ENCODE measurements around the gene FERMT3.

The FERMT3 gene

GRCh38 chr11:64247729-64248531 lies 41.4 kb downstream of the FERMT3 start:
- Histone ChIP-seq H3K4me1 (ENCODE audit: insufficient read depth, low read length) (peaks cover 48% of the 10 kb centered on the region), H2AFZ (ENCODE audit: low read depth, low read length) (peak overlapping the region; percentile 32), H3K9me3 (ENCODE audit: low read length) (no peaks in the 10 kb centered on the region), H3K27me3 (ENCODE audit: insufficient read depth, low read length) (no peaks in the 10 kb centered on the region), H3K4me3 (ENCODE audit: low read length) (peak overlapping the region; percentile 68), H3K36me3 (ENCODE audit: insufficient read depth, low read length) (peaks cover 14% of the 10 kb centered on the region)

DNA sequence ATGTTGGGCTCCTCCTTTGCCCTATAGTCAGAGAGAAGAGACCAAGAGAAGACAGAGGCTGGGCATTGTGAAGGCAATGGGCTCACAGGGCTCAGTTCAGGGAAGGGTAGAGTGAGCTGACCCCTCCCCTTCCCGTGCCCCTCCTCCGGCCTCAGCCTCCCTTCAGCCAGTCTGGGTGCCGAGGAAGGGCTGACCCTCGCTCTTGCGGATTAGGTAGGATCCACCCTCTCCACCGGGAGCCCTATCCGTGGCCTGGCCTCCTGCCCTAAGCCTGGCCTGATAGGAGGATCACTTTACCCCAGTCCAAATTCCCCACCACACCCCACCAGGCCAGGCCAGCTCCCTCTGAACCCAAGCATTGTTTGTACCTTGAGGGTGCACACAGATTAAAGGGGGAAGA lies 42.1 kb downstream of the FERMT3 start:
- no peak overlapping the region for H3K4me3 ChIP-seq (ENCODE audit: low read length)
- peaks cover 7% of the 10 kb centered on the region for H3K36me3 ChIP-seq (ENCODE audit: insufficient read depth, low read length)
- H3K27me3 ChIP-seq (ENCODE audit: insufficient read depth, low read length): no peaks in the 10 kb centered on the region
- peaks cover 46% of the 10 kb centered on the region for H3K4me1 ChIP-seq (ENCODE audit: insufficient read depth, low read length)
- H2AFZ ChIP-seq (ENCODE audit: low read depth, low read length): no peak overlapping the region
- no peaks in the 10 kb centered on the region for H3K9me3 ChIP-seq (ENCODE audit: low read length)

DNA sequence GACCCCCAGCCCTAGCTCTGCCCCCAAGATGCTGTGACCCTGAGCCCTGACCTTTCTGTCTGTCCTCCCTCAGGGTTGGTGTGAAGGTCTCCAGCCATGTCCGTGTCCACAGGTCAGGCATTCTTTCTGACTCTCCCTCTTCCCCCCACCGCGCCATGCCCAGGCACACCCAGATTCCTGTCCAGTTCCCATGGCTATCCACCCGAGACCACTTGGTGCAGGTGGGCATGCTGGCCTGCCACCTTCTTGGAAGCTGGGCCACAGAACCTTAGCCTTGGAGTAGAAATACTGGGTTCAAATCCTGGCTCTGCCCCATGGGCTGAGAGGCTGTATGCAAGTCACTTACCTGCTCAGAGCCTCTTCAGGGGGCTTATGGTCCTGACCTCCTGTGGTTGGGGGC lies 42.5 kb downstream of the FERMT3 start:
- Histone ChIP-seq H3K27me3 (ENCODE audit: insufficient read depth, low read length) (no peaks in the 10 kb centered on the region), H3K36me3 (ENCODE audit: insufficient read depth, low read length) (peaks cover 3% of the 10 kb centered on the region), H3K4me3 (ENCODE audit: low read length) (no peak overlapping the region), H3K4me1 (ENCODE audit: insufficient read depth, low read length) (peaks cover 46% of the 10 kb centered on the region), H2AFZ (ENCODE audit: low read depth, low read length) (no peak overlapping the region), H3K9me3 (ENCODE audit: low read length) (no peaks in the 10 kb centered on the region)

GRCh38 chr11:64249563-64250414 lies 43.3 kb downstream of the FERMT3 start:
- H3K4me1 ChIP-seq (ENCODE audit: insufficient read depth, low read length): peaks cover 46% of the 10 kb centered on the region

GRCh38 chr11:64250415-64251015 lies 44.0 kb downstream of the FERMT3 start:
- peak overlapping the region; percentile 71 for H2AFZ ChIP-seq (ENCODE audit: low read depth, low read length)
- H3K4me3 ChIP-seq (ENCODE audit: low read length): peak overlapping the region; percentile 55
- H3K9me3 ChIP-seq (ENCODE audit: low read length): no peaks in the 10 kb centered on the region
- no peaks in the 10 kb centered on the region for H3K36me3 ChIP-seq (ENCODE audit: insufficient read depth, low read length)
- H3K27me3 ChIP-seq (ENCODE audit: insufficient read depth, low read length): no peaks in the 10 kb centered on the region
- H3K4me1 ChIP-seq (ENCODE audit: insufficient read depth, low read length): peaks cover 39% of the 10 kb centered on the region

More at GRCh38 chr11:64249563-64250414, 43.3 kb downstream of the FERMT3 start:
- Histone ChIP-seq H3K36me3 (ENCODE audit: insufficient read depth, low read length) (no peaks in the 10 kb centered on the region), H3K4me3 (ENCODE audit: low read length) (no peak overlapping the region), H2AFZ (ENCODE audit: low read depth, low read length) (no peak overlapping the region), H3K27me3 (ENCODE audit: insufficient read depth, low read length) (no peaks in the 10 kb centered on the region), H3K9me3 (ENCODE audit: low read length) (no peaks in the 10 kb centered on the region)

DNA sequence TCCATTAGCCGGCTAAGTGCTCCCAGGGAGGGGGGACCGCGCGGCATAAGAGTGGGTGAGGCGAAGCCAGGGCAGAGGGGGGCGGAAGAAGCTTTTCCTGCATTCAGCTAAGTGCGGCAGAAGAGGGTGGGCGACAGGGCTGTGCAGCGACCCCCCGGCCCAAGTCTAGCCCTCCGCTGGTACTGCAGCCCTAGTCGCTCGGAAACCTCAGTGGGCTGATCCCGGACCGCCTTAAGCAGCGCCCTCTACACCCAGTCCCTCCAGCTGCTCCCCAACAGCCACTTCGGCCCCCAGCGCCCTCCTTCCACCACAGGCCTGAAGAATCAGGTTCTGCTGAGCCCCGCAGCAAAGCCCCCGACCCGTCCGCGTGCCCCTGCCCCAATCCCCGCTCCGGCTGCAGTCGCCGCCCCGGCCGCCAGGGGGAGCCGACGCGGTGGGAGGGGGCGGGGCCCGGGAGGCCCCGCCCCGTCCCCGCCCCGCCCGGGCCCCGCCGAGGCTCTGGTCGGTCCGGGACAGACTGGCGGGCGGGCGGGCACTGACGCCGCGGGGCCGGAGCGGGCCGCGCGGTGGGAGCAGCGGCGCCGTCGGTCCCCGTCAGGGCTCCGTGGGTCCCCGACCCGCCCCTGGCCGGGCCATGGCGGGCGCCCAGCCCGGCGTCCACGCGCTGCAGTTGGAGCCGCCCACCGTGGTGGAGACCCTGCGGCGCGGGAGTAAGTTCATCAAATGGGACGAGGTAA lies 44.7 kb downstream of the FERMT3 start, which contains the start of gene PLCB3:
Gene PLCB3 (plus strand): TSS at position 515 of the 737 bp plus-strand sequence. CDS start 120 bp downstream, at position 635.
- peak within 1 kb of the TSS; percentile 71 for H2AFZ ChIP-seq (ENCODE audit: low read depth, low read length)
- H3K4me1 ChIP-seq (ENCODE audit: insufficient read depth, low read length): peaks cover 36% of the 10 kb centered on the region
- peak within 1 kb of the TSS; percentile 55 for H3K4me3 ChIP-seq (ENCODE audit: low read length)

DNA sequence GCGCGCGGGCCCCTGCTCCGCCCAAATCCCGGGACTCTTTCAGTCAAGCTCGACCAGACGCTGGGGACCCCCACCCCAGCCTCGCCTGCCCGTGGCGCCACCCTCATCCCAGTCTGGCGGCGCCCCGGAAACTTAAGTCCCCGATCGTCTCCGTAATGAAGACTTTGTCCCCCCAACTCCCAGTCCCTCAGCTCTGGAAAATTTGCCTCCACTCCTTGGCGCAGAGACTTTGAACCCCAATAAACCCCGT lies 45.2 kb downstream of the FERMT3 start:
- Histone ChIP-seq H3K9me3 (ENCODE audit: low read length) (no peaks in the 10 kb centered on the region), H3K27me3 (ENCODE audit: insufficient read depth, low read length) (no peaks in the 10 kb centered on the region), H3K4me1 (ENCODE audit: insufficient read depth, low read length) (peaks cover 36% of the 10 kb centered on the region), H3K4me3 (ENCODE audit: low read length) (peak overlapping the region; percentile 55), H3K36me3 (ENCODE audit: insufficient read depth, low read length) (peaks cover 11% of the 10 kb centered on the region), H2AFZ (ENCODE audit: low read depth, low read length) (peak overlapping the region; percentile 69)

More for the DNA sequence above, 44.7 kb downstream of the FERMT3 start, which contains the start of gene PLCB3:
- Histone ChIP-seq H3K9me3 (ENCODE audit: low read length) (no peaks in the 10 kb centered on the region), H3K36me3 (ENCODE audit: insufficient read depth, low read length) (peaks cover 6% of the 10 kb centered on the region), H3K27me3 (ENCODE audit: insufficient read depth, low read length) (no peaks in the 10 kb centered on the region)

DNA sequence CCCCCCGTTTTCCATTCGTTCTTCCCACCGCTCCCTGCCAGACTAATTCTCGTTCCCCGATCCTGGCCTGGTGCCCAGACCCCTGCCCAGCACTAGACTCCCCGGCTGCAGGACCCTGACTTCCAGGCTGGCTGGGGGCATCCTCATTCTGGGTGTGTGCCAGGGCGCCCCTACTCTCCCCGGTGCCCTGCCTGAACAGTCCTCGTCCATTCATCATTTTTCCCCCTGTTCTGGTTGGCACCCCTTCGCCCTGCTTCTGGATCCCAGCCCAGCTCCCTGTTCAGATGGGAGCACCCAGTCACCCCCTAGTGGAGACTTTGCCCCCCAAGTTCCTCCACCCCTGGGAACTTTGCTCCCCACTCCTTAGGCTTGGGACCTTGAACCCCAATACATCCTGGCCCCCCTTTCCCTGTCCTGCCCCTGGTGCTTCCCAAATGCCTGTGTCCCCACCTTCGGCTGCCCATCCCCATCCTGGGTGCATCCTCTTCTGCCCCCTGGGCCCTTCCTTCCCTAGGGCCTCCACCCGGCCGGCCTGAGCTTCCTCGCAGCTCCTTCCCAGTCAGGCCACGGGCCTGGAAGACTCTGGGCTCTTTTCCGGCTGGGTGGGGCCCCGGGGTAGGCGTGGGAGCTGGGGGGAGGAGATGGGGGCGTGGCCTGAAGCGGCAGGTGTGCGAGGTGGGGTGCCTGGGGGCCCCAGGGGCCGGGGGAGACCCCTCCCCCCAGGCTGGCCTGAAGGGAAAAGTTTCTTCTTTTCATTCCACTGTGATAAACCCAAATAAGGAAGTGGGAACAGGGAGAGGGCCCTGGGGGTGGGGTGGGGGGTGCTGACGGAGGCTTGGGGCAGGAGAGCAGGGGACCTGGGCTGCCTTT lies 45.7 kb downstream of the FERMT3 start:
- H2AFZ ChIP-seq (ENCODE audit: low read depth, low read length): peak overlapping the region; percentile 69
- no peaks in the 10 kb centered on the region for H3K9me3 ChIP-seq (ENCODE audit: low read length)
- peaks cover 33% of the 10 kb centered on the region for H3K4me1 ChIP-seq (ENCODE audit: insufficient read depth, low read length)
- H3K4me3 ChIP-seq (ENCODE audit: low read length): peak overlapping the region; percentile 55
- no peaks in the 10 kb centered on the region for H3K27me3 ChIP-seq (ENCODE audit: insufficient read depth, low read length)
- peaks cover 11% of the 10 kb centered on the region for H3K36me3 ChIP-seq (ENCODE audit: insufficient read depth, low read length)

GRCh38 chr11:64253043-64253442 lies 46.5 kb downstream of the FERMT3 start:
- Histone ChIP-seq H3K27me3 (ENCODE audit: insufficient read depth, low read length) (no peaks in the 10 kb centered on the region), H3K4me1 (ENCODE audit: insufficient read depth, low read length) (peaks cover 26% of the 10 kb centered on the region), H3K9me3 (ENCODE audit: low read length) (no peaks in the 10 kb centered on the region), H3K4me3 (ENCODE audit: low read length) (no peak overlapping the region), H2AFZ (ENCODE audit: low read depth, low read length) (no peak overlapping the region), H3K36me3 (ENCODE audit: insufficient read depth, low read length) (peaks cover 12% of the 10 kb centered on the region)

- H2AFZ ChIP-seq (ENCODE audit: low read depth, low read length): no peak overlapping the region
- H3K9me3 ChIP-seq (ENCODE audit: low read length): no peaks in the 10 kb centered on the region
- no peak overlapping the region for H3K4me3 ChIP-seq (ENCODE audit: low read length)
- no peaks in the 10 kb centered on the region for H3K27me3 ChIP-seq (ENCODE audit: insufficient read depth, low read length)
- peaks cover 16% of the 10 kb centered on the region for H3K36me3 ChIP-seq (ENCODE audit: insufficient read depth, low read length)
- H3K4me1 ChIP-seq (ENCODE audit: insufficient read depth, low read length): peaks cover 22% of the 10 kb centered on the region
These were observed 47.0 kb downstream of the FERMT3 start for GRCh38 chr11:64253481-64253880.

GRCh38 chr11:64254326-64254725 lies 47.8 kb downstream of the FERMT3 start:
- Histone ChIP-seq H3K4me3 (ENCODE audit: low read length) (no peak overlapping the region), H3K4me1 (ENCODE audit: insufficient read depth, low read length) (peaks cover 19% of the 10 kb centered on the region), H3K9me3 (ENCODE audit: low read length) (no peaks in the 10 kb centered on the region), H2AFZ (ENCODE audit: low read depth, low read length) (no peak overlapping the region), H3K27me3 (ENCODE audit: insufficient read depth, low read length) (no peaks in the 10 kb centered on the region), H3K36me3 (ENCODE audit: insufficient read depth, low read length) (peaks cover 21% of the 10 kb centered on the region)
